SK-N-SH (cell line): ENCODE measurements around the gene PIP5K1B.

ENCODE experiments used
- CHD2 ChIP-seq: fragments of 150-350 bp; IDR thresholded peaks from 2 replicates; pipeline ENCODE4 v1.6.1; 2018; ENCODE audit warnings: low read length; ENCODE audit not compliant: partially characterized antibody
- CTCF ChIP-seq: fragments of 200-600 bp; sonication (generic); IDR thresholded peaks from 2 replicates; pipeline ENCODE4 v1.6.1; 2017; ENCODE audit warnings: antibody characterized with exemption, mild to moderate bottlenecking, moderate library complexity
- MXI1 ChIP-seq: IDR thresholded peaks from 2 replicates; pipeline ENCODE4 v1.6.1; 2012; ENCODE audit warnings: mild to moderate bottlenecking, low read depth, low read length, improper control_type of control experiment
- PBX3 ChIP-seq: IDR thresholded peaks from 2 replicates; pipeline ENCODE4; 2012
- RCOR1 ChIP-seq: fragments of 150-350 bp; IDR thresholded peaks from 2 replicates; pipeline ENCODE4 v1.6.1; 2017; ENCODE audit warnings: antibody characterized with exemption, low read length
- REST ChIP-seq: IDR thresholded peaks from 2 replicates; pipeline ENCODE4 v1.6.1; 2012; ENCODE audit warnings: mild to moderate bottlenecking, low read depth, low read length, moderate library complexity

GRCh38 chr9:68967800-68968199 is 262.8 kb downstream of the PIP5K1B start:
- TF ChIP-seq REST (no peak), CTCF (no peak), PBX3 (no peak), MXI1 (no peak), RCOR1 (no peak), CHD2 (no peak)
